GM18517 (cell line): ENCODE data around the gene BCKDK.

ENCODE experiments used
- ATAC-seq: cut with Tn5 transposase; IDR thresholded peaks from one replicate; pipeline ENCODE4 v1.9.1; 2021; ENCODE audit warnings: mild to moderate bottlenecking, moderate library complexity; ENCODE audit not compliant: unreplicated experiment

Gene BCKDK

DNA sequence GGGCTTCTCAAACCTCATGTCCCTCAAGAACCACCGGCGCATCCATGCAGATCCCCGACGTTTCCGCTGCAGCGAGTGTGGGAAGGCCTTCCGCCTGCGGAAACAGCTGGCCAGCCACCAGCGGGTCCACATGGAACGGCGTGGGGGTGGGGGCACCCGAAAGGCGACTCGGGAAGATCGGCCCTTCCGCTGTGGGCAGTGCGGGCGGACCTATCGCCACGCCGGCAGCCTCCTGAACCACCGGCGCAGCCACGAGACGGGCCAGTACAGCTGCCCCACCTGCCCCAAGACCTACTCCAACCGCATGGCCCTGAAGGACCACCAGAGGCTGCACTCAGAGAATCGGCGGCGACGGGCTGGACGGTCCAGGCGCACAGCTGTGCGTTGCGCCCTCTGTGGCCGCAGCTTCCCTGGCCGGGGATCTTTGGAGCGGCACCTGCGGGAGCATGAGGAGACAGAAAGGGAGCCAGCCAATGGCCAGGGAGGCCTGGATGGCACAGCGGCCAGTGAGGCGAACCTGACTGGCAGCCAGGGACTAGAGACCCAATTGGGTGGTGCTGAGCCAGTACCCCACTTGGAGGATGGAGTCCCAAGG lies 28.1 kb upstream of the BCKDK start:
- no peak for ATAC-seq

DNA sequence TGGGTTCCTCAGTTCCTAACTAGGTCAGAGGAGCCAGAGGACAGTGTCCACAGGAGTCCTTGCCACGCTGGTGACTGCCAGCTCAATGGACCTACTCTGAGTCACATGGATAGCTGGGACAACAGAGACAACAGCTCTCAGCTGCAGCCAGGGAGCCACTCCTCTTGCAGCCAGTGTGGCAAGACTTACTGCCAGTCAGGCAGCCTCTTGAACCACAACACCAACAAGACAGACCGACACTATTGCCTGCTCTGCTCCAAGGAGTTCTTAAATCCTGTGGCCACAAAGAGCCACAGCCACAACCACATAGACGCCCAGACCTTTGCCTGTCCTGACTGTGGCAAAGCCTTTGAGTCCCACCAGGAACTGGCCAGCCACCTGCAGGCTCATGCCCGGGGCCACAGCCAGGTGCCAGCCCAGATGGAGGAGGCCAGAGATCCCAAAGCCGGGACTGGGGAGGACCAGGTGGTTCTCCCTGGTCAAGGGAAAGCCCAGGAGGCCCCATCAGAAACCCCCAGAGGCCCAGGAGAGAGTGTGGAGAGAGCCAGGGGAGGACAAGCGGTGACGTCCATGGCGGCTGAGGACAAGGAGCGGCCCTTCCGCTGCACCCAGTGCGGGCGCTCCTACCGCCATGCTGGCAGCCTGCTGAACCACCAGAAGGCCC lies 27.3 kb upstream of the BCKDK start:
- ATAC-seq: no peak

DNA sequence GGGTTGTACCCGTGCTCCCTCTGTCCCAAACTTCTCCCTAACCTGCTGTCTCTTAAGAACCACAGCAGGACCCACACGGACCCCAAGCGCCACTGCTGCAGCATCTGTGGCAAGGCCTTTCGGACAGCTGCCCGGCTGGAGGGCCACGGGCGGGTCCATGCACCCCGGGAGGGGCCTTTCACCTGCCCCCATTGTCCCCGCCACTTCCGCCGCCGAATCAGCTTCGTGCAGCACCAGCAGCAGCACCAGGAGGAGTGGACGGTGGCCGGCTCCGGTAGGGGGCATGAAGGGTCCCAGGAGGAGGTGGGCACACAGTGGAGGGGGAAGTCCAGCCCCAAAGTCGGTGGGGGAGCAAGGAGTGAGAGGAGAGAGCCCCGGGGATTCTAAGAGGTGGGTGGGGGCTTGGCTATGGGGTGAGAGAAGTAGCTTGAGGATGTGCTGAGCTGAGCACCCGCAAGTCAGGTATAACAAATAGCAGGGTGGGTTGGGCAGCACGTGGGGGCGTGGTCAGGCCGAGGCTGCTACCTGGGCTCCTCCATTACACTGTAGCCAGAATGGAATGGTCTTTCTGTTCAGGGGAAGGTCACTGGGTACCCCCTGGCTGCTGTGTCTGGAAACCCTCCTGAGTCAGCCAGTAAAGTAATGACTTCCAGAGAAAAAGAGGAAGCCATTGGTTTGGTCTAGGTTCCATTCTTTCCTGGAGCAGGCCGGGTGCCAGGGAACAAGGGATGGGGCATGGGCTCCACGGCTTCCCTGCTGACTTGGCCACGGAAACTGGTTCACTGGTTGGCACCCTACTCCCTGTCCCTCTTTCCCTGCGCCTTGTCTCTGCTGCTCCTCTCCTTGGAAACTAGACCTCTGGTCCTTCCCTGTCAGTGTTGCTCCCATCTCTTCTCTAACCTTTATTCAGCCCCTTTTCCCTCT lies 26.5 kb upstream of the BCKDK start:
- ATAC-seq: no peak

DNA sequence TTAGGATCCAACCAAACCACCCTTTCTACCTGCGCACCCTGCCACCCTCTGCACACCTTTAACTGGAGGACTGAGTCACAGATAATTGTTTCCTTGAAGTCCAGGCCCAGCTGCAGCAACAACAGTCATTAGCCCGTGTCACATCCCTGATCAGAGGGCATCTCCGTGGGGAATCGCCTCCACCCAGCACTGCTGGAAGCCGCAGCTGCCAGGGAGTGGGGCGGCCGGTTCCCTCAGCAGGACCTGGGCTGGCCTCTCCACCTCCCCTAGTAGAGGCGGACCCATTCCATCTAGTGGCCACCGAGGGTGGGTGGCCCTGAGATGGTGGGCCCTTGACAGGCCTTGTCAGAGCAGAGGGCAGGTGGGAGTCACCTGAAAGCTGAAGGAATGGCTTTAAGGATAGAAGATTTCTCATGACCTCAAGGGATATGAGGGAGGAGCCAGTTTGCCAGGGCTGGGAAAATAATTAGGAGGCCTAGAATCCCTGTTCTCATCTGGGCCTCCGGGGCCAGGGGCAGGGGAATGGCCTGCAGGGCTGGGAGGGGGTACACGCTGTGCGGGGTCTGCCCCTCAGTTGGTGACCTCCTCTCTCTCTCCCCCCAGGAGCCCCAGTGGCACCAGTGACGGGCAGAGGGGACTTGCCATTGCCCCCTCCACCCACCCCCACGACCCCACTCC lies 25.7 kb upstream of the BCKDK start:
- ATAC-seq: no peak

DNA sequence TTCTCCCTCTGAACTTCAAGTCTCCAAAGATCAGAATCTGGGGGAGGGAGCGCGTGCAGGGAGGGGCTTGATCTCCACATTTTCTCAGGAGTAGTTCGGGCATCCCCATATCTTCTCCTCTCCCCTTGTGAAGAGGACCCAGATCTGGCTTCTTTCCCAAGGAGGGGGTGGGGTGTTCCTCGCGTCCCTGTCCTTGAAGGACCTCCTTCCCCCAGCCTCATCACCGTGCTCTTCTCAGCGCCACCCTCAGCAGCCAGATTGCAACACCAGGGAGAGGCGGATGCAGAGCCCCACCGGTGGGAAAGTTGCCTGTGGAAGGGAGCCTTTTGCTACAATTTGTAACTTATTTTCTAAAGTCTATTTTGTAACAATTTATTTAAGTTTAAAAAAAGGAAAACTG lies 25.1 kb upstream of the BCKDK start:
- no peak for ATAC-seq

DNA sequence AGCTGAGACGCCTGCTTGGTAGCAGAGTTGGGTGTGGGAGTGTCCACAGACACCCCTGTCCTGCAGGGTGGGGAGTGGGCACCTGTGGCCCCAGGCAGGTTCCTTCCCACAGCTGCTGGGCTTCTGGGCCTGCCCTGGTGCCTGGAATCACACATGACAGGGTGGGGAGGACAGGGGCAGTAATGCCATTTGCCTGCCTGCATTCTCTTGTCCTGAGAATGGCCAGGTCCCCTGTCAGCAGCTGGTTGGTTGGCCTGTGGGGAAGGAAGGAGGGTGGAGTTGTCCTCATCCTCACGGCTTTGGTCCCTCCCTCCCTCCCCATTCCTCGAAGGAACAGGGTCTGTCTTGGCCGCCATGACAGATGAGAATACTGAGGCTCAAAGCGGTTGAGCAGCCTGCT lies 24.6 kb upstream of the BCKDK start:
- no peak for ATAC-seq

DNA sequence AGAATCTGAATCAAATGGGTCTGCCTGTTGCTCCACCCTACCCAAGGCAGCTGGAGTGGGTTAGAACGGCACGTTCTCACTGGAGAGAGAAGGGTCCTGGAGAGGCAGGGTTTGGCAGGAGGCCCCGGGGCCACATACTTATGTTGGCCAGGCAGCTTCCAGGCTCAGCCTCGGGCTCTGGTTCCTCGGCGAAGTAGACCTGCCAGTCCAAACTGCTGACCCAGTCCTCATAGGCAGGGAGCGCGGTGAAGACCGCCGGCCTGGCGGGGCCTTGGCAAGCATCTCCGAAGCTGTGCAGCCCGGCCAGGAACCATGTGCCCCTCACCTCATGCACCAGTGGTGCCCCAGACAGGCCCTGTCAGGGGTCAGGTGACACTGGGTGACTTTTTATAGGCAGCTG lies 24.2 kb upstream of the BCKDK start:
- ATAC-seq: no peak

DNA sequence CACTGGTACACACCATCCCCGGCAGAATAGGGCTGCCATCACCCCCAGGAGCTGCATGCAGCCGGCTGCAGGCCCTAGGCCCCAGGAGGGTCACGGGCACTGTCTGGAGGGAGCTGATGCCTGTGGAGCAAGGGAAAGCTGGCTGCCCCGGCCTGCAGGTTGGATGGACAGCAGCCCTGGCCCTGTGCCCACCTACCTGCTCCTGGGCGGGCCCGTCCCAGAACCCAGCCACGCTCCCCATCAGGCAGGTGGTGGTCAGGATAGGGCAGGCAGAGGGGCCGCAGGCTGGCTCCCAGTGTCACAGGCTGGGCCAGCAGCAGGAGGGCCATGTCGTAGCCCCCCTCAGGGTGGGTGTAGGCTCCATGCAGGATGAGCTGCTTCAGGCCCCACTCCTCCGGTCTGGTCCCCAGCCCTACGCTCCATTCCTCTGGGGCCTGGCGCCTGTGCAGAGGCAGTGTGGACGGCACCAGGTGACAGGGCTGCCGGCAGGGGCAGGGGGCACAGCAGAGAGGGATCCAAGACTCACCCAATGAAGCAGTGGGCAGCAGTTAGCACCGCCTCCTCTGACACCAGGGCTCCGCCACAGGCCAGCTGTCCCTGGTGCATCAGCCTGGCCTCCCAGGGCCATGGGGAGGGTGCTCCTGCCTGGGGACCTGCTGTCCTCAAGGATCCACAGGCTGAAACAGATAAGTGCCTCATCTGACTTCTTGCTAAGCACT lies 23.4 kb upstream of the BCKDK start:
- no peak for ATAC-seq

DNA sequence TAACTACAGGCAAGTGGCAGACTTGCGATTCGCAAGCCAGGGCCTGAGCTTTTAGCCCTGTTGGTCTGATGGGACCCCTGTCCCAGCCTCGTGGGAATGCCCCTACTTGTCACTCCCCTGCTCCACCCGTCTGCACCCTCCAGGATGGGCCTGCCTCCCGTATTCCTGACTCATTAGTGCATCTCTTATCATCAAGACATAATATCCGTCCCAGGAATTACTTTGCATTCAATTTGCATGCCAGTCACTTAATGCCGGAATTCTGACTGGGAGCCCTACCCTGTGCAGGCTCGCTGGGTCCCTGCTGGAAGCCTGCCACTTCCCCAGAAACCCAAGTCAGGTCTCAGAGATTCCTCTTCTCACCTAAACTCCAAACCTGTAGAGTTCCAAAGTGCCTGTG lies 22.8 kb upstream of the BCKDK start:
- ATAC-seq: no peak

DNA sequence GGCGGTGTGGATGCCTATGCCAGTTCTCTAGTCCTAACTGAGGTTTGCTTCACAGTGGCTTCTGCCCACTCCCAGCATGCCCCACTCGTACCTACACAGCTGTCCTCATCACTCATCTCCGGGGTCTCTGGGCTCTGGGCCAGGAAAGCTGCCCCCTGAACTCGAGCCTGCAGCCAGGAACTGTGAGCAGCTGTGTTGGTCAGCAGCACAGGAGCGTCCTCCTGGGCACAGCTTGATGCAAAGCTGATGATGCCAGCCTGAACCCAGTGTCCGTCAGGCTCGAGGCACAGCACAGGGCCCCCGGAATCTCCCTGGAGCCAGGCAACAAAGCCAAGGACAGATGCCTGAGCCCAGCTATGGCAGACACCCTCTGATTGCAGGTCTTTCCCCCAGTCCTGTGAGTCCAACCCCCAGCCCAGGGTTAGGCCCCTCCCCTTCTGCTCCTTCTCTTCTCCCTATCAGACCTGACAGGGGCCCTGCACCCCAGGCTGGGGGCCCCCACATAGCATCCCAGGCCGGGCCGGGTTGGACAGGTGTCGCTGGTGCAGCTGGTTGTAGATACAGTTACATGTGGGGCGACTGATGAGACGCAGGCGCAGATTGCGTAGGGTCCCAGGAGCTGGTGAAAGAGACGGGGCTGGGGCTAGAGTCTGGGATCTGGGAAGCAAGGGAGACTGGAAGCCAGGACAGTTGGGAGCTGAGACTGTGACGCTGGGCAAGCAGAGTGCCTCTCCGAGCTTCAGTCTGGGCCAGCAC lies 22.1 kb upstream of the BCKDK start:
- ATAC-seq: no peak

DNA sequence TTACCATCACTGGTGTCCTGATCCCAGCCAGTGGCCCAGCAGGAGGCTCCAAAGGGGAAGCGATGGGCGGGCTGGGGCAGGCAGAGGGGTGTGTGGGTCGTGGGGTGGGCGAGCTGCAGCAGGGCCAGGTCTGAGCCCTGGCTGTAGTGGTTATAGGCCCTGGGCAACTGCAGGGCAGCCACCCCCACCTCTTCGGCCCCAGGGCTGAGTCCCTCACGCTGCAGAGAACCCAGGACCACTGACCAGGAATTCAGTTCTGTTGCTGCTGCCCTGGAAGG lies 21.6 kb upstream of the BCKDK start:
- no peak for ATAC-seq

DNA sequence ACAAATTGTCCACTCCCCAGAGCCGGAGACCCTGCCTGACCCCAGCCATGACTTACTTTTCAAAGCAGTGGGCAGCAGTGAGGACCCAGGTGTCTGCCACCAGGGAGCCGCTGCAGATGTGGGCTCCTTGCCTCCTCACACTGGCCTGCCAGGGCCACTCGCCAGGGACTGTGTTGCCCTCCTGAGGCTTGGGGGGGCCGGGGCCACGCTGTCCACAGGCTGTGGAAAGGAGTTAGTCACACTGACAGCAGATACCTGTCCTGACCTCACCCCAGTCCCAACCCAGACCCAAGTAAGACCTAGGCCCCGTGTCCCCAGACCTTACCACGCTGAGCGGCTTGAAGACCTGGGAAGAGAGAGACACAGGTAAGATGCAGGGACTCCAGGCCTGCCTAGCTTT lies 20.7 kb upstream of the BCKDK start:
- ATAC-seq: no peak

DNA sequence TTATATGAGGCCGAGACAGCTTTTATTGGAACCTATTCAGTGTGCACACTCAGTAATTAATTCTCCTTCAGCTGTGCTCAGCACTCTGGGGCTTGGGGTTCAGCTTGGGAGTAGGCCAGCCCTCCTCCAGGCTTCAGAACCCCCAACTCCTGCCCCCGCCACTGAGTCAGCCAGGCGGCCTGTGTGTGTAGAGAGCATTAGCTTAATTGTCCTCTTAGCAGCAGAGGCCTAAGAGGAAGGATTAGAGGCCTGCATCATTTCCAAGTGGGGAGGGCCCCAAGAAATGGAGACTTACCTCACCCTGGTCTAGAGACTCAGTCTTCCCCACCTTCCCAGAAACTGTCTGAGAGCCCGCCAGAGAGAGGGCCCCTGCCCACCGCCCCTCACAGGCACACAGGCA lies 20.2 kb upstream of the BCKDK start:
- no peak for ATAC-seq

DNA sequence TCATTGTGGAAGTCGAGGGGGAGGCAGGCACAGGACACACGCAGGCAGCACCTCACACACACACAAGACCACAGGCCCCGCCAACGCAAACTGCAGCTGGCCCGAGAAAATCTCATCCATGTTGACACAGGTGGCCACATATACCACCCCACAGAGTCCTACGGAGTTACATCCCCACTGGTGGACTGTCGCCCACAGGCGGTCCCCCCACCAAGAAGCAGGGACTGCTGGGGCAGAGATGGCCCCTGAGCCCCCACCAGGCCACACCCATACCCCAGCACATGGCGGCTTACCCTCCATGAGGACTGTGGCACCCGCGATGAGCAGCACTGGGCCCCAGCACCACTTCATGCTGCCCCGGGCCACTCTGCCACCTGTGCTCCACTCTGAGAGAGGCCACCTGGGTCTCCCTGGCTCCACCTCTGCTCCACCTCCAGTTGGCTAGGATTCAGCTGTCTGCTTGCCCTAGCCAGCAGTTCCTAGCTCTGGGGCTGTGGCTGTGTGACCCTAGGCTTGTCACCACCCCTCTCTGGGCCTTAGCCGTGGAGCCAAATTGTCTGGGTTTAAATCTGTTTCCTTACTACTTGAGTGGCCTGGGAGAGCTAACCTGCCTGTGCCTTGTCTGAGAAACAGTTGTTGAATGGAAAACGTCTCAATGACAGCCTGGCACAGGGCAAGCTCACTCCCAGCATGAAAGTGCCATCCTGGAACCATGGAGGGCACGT lies 19.6 kb upstream of the BCKDK start, which contains the start of gene PRSS53:
Gene PRSS53, minus strand, starts transcription at position 485 of the 725 bp plus-strand sequence. Its CDS starts 134 bp downstream, at position 351.
- no peak for ATAC-seq

DNA sequence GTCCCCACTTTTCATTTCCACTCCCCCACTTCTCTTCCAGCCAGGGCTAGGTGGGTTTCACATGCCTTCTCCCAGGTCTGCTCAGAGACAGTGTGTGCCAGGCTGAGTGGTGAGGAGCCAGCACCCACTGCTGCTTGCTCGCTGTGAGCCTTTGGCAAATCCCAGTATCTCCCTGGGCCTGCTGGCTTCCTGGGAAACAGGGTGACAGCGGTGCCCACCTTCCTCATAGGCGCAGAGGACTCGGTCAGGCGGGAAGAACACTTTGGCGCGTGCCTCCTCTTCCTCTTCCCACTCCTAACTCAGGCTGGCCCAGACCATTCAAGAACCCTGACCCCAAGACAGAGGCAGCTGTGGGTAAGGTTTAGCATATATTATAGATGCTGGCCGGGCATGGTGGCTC lies 19.0 kb upstream of the BCKDK start:
- ATAC-seq: no peak

DNA sequence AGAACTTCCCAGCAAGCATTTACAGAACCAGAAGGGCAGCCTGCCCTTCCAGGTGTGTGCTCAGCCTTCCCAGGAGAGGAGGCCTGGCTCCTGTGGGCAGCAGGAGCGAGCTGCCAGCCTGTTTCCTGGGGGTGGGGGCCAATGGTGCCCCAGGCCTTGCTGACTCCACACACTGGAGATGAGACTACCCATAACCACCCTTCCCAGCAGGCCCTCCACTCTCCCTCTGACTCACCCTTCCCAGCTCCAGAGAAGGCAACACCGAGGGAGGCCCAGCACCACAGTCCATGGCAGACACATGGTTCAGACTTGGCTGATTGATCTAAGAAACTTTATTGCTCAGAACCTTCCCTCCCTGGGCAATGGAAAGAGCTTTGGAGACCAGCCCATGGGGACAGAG lies 17.6 kb upstream of the BCKDK start:
- ATAC-seq: no peak

DNA sequence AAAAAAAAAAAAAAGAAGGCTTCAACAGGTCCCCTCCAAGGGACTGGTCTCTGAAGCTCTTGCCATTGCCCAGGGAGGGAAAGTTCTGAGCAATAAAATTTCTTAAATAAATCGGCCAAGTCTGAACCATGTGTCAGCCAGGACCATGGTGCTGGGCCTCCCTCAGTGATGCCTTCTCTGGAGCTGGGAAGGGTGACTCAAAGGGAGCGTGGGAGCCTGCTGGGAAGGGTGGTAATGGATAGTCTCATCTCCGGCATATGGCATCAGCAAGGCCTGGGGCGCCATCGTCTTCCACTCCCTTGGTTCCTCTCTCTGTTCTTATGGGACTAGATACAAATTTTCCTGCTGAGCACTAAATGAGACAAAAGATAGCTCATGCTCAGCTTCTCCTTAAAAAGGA lies 15.9 kb upstream of the BCKDK start:
- ATAC-seq: no peak

DNA sequence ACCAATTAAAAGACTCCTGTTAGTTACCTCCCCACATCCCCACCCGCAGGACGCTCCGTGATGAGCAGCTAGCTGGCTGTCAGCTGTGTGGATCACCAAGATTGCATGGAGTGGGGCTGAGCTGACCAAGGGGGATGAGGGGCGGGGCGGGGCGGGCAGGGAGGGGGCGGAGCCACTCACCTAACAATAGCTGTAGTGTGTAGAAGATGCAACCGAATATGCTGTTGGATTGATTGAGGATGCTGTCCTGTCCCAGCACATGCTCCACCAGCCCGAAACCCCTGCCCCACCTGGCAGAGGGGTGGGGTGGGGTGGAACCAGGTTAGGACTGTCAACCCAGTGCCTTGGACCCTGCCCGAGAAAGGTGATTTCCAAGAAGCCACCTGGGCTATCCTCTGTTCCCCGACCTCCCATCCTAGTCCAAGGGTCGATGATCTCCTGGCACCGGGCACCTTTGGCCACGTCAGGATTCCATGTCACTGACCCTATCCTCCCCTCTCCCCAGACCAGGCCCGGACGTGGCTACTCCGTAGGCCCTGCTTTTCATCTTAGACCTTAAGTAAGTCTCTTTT lies 15.0 kb upstream of the BCKDK start:
- no peak for ATAC-seq

DNA sequence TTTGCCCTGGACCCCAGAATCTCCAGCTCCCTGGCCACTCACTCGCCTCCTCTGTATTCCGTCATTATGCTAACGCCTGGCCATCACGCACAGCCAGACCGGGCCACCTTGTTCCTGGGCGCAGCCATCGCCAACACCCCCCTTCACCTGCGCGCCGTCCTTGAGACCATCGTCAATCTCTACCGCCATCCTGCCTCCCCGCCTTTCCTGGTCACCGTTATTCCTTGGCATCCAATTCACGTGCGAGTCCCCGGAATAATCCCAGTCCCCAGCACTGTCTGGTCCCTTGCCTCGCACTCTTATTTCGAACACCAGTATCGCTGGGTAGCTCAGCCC lies 14.1 kb upstream of the BCKDK start:
- no peak for ATAC-seq
